Liver (tissue), 9 donors: ENCODE results near the gene POLR2L. TPM values are rescaled to one million over a fixed set of nuclear protein-coding genes. Genes with fewer than 3 reads are reported as not detected.

Experiments
- DNase-seq: peaks from one replicate; pipeline ENCODE4 v3.0.0-alpha.2; 2017; ENCODE audit warnings: low spot score
- H3K27ac ChIP-seq, 2 donors: one replicate each; pipeline ENCODE4 v1.7.0; 2013; ENCODE audit warnings: inconsistent platforms in 2 of 2, low read length in 2 of 2, control low read depth in 1 of 2, low read depth in 1 of 2, mild to moderate bottlenecking in 1 of 2
- H3K27me3 ChIP-seq, 4 donors: one replicate each; pipeline versions ENCODE4 v1.6.1 to v1.7.0; 2013; ENCODE audit warnings: low read length in 3 of 4, inconsistent platforms in 1 of 4, mild to moderate bottlenecking in 1 of 4, moderate library complexity in 1 of 4; ENCODE audit not compliant: control insufficient read depth in 4 of 4, insufficient read depth in 4 of 4
- H3K36me3 ChIP-seq, 4 donors: one replicate each; pipeline versions ENCODE4 v1.6.1 to v1.7.0; 2013; ENCODE audit warnings: low read length in 3 of 4, mild to moderate bottlenecking in 3 of 4, low read depth in 1 of 4, moderate library complexity in 1 of 4; ENCODE audit not compliant: control insufficient read depth in 4 of 4, insufficient read depth in 3 of 4
- H3K4me1 ChIP-seq, 4 donors: one replicate each; pipeline versions ENCODE4 v1.6.1 to v1.7.0; 2013; ENCODE audit warnings: low read length in 3 of 4, mild to moderate bottlenecking in 3 of 4, moderate library complexity in 1 of 4; ENCODE audit not compliant: control insufficient read depth in 4 of 4, insufficient read depth in 4 of 4
- H3K4me3 ChIP-seq, 3 donors: one replicate each; pipeline versions ENCODE4 v1.6.1 to v1.7.0; 2013; ENCODE audit warnings: low read length in 3 of 3, control low read depth in 1 of 3, low read depth in 1 of 3, mild to moderate bottlenecking in 1 of 3
- H3K9ac ChIP-seq, 2 donors: one replicate each; pipeline ENCODE4 v1.7.0; 2013; ENCODE audit warnings: low read length in 2 of 2, mild to moderate bottlenecking in 2 of 2, moderate library complexity in 2 of 2, control low read depth in 1 of 2, low read depth in 1 of 2
- H3K9me3 ChIP-seq, 4 donors: one replicate each; pipeline versions ENCODE4 v1.6.1 to v1.7.0; 2013; ENCODE audit warnings: low read length in 3 of 4; ENCODE audit not compliant: control insufficient read depth in 4 of 4
- ATF3 ChIP-seq: IDR thresholded peaks from 2 replicates; pipeline ENCODE4 v1.6.1; 2016; ENCODE audit warnings: antibody characterized with exemption
- CTCF ChIP-seq: fragments of 150-350 bp; IDR thresholded peaks from 2 replicates; pipeline ENCODE4 v1.5.1; 2017; ENCODE audit warnings: improper control_type of control experiment, low read depth, low read length; ENCODE audit not compliant: missing input control
- EGR1 ChIP-seq, 2 donors: IDR thresholded peaks; 2 replicates each; pipeline ENCODE4 v1.6.1; 2016 to 2018; ENCODE audit warnings: antibody characterized with exemption in 2 of 2, low read depth in 2 of 2
- FOXA1 ChIP-seq: IDR thresholded peaks from 2 replicates; pipeline ENCODE4 v1.6.1; 2016; ENCODE audit warnings: antibody characterized with exemption
- FOXA2 ChIP-seq: IDR thresholded peaks from 2 replicates; pipeline ENCODE4 v1.6.1; 2016; ENCODE audit warnings: antibody characterized with exemption
- GABPA ChIP-seq, 2 donors: IDR thresholded peaks in 1 of 2; conservative IDR thresholded peaks in 1 of 2; 2 replicates each; pipeline ENCODE4 v1.6.1; 2016; ENCODE audit warnings: antibody characterized with exemption in 2 of 2, mild to moderate bottlenecking in 1 of 2, moderate library complexity in 1 of 2
- HNF4A ChIP-seq, 2 donors: conservative IDR thresholded peaks; 2 replicates each; pipeline ENCODE4 v1.6.1; 2016; ENCODE audit warnings: antibody characterized with exemption in 2 of 2, mild to moderate bottlenecking in 2 of 2
- HNF4G ChIP-seq: IDR thresholded peaks from 2 replicates; pipeline ENCODE4 v1.6.1; 2016; ENCODE audit warnings: antibody characterized with exemption
- JUND ChIP-seq, 2 donors: IDR thresholded peaks; 2 replicates each; pipeline ENCODE4 v1.6.1; 2016; ENCODE audit warnings: antibody characterized with exemption in 2 of 2
- MAX ChIP-seq: IDR thresholded peaks from 2 replicates; pipeline ENCODE4 v1.6.1; 2016; ENCODE audit warnings: antibody characterized with exemption
- NR2F2 ChIP-seq: IDR thresholded peaks from 2 replicates; pipeline ENCODE4 v1.6.1; 2016; ENCODE audit warnings: antibody characterized with exemption
- RAD21 ChIP-seq, 2 donors: IDR thresholded peaks; 2 replicates each; pipeline ENCODE4 v1.6.1; 2016; ENCODE audit warnings: antibody characterized with exemption in 2 of 2, mild to moderate bottlenecking in 2 of 2
- REST ChIP-seq: IDR thresholded peaks from 2 replicates; pipeline ENCODE4 v1.6.1; 2016; ENCODE audit warnings: antibody characterized with exemption, mild to moderate bottlenecking
- RXRA ChIP-seq, 2 donors: IDR thresholded peaks; 2 replicates each; pipeline ENCODE4 v1.6.1; 2017 to 2018; ENCODE audit warnings: antibody characterized with exemption in 2 of 2, mild to moderate bottlenecking in 1 of 2
- SP1 ChIP-seq: IDR thresholded peaks from 2 replicates; pipeline ENCODE4 v1.6.1; 2018; ENCODE audit warnings: antibody characterized with exemption, mild to moderate bottlenecking
- TAF1 ChIP-seq: conservative IDR thresholded peaks from 2 replicates; pipeline ENCODE4 v1.6.1; 2016; ENCODE audit warnings: antibody characterized with exemption, mild to moderate bottlenecking
- YY1 ChIP-seq: IDR thresholded peaks from 2 replicates; pipeline ENCODE4 v1.6.1; 2016; ENCODE audit warnings: antibody characterized with exemption, mild to moderate bottlenecking
- ZBTB33 ChIP-seq: IDR thresholded peaks from 2 replicates; pipeline ENCODE4 v1.6.1; 2016; ENCODE audit warnings: antibody characterized with exemption
- WGBS: extraction: QIAGEN DNeasy Blood & Tissue Kit; methylation state at CpG from one replicate; pipeline ENCODE4 v1.1.7; 2013; 5-methylcytosine and 5-hydroxymethylcytosine counted together
- polyA plus RNA-seq, 2 donors: library from polyadenylated mRNA; stranded (reverse) in 1 of 2; unstranded in 1 of 2; fragments of 200-250 nt in 1 of 2; fragments of >200 nt in 1 of 2; fragmentation: Nextera tagmentation in 1 of 2; extraction: Ambion mirVana in 1 of 2; gene quantifications; one replicate each; pipeline versions ENCODE4 v1.2.1 to v1.2.3, GENCODE V29; 2013 to 2015
- total RNA-seq, 2 donors: library from RNA; depleted of rRNA; stranded (reverse); fragments of >200 nt; gene quantifications; one replicate each; pipeline ENCODE4 v1.2.3, GENCODE V29; 2014
- donor health status: healthy.
- donor health status: healthy.
- donor health status: healthy.
- donor health status: healthy.
- donor health status: healthy.

Gene POLR2L
- total and polyA plus RNA-seq, 4 donors = 28.1 to 230 (median 106) TPM

- DNase-seq = no peak
- Histone ChIP-seq H3K4me3 (no peak overlapping the region), H3K27me3 (no peaks in the 10 kb centered on the region), H3K27ac (no peak overlapping the region), H3K36me3 (peaks cover 3 to 23% (median 18%) of the 10 kb centered on the region in 4 donors), H3K9ac (no peak overlapping the region), H3K9me3 (no peaks in the 10 kb centered on the region), H3K4me1 (peaks cover 4 to 27% (median 18%) of the 10 kb centered on the region in 4 donors)
- TF ChIP-seq JUND (IDR thresholded peaks at IDR 0.05) = no peak
- TF ChIP-seq REST = no peak
- no peak for TF ChIP-seq TAF1
- TF ChIP-seq NR2F2 = no peak
- TF ChIP-seq ZBTB33 = no peak
- no peak for TF ChIP-seq ATF3
- TF ChIP-seq GABPA (IDR thresholded peaks at IDR 0.05 in 1 of 2, conservative IDR thresholded peaks at IDR 0.05 in 1 of 2) = no peak
- no peak for TF ChIP-seq CTCF
- TF ChIP-seq YY1 = no peak
- TF ChIP-seq RAD21 (IDR thresholded peaks at IDR 0.05) = no peak
- TF ChIP-seq EGR1 (IDR thresholded peaks at IDR 0.05; ENCODE audit: low read depth in 2 of 2) = no peak
- TF ChIP-seq RXRA (IDR thresholded peaks at IDR 0.05) = no peak
- no peak for TF ChIP-seq HNF4G
- no peak for TF ChIP-seq FOXA1
- no peak for TF ChIP-seq MAX
- no peak for TF ChIP-seq SP1
- TF ChIP-seq HNF4A (conservative IDR thresholded peaks at IDR 0.05) = no peak
- no peak for TF ChIP-seq FOXA2
- 84% methylated on average over 11 of the region's 11 CpGs for WGBS
Observed at GRCh38 chr11:816433-816779, 25.9 kb downstream of the POLR2L start.
